ENCODE results near the gene FREM2.

The FREM2 gene

DNA sequence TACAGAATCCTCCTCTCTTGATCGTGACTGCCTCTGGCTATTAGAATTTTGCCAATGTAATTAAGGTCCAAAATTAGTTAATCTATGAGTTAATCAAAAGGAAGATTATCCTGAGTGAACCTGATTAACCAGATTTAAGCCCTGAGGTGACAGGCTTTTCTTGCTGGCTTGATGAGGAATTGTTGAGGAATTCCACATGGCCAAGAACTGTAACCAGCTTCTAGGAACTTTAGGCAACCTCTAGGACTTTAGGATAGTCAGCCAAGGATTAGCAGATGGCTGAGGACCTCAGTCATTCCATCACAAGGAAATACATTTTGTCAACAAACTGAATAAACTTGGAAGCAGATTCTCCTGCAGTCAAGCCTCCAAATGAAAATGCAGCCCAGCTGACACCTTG lies 219.0 kb downstream of the FREM2 start:
- no peak for DNase-seq
- H3K36me3 ChIP-seq, result no peaks in the 10 kb centered on the region

GRCh38 chr13:38908574-38908973 lies 221.7 kb downstream of the FREM2 start:
- no peak overlapping the region for H3K4me3 ChIP-seq
- H3K4me1 ChIP-seq, result no peaks in the 10 kb centered on the region
- H3K27me3 ChIP-seq, result no peaks in the 10 kb centered on the region
- no peak overlapping the region for H3K27ac ChIP-seq
- intact Hi-C loops (cut with DNase I; ENCODE audit: low total_unique reads), result no loop called here
- TF ChIP-seq, protein P1, sequence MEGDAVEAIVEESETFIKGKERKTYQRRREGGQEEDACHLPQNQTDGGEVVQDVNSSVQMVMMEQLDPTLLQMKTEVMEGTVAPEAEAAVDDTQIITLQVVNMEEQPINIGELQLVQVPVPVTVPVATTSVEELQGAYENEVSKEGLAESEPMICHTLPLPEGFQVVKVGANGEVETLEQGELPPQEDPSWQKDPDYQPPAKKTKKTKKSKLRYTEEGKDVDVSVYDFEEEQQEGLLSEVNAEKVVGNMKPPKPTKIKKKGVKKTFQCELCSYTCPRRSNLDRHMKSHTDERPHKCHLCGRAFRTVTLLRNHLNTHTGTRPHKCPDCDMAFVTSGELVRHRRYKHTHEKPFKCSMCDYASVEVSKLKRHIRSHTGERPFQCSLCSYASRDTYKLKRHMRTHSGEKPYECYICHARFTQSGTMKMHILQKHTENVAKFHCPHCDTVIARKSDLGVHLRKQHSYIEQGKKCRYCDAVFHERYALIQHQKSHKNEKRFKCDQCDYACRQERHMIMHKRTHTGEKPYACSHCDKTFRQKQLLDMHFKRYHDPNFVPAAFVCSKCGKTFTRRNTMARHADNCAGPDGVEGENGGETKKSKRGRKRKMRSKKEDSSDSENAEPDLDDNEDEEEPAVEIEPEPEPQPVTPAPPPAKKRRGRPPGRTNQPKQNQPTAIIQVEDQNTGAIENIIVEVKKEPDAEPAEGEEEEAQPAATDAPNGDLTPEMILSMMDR (IDR thresholded peaks at IDR 0.05), result no peak
- DNase-seq, result no peak
- H3K9me3 ChIP-seq, result no peaks in the 10 kb centered on the region
- no peaks in the 10 kb centered on the region for H3K36me3 ChIP-seq

More for the DNA sequence above, 219.0 kb downstream of the FREM2 start:
- intact Hi-C loops (cut with DNase I; ENCODE audit: low total_unique reads), result no loop called here
- no peak overlapping the region for H3K27ac ChIP-seq
- no peak overlapping the region for H3K4me3 ChIP-seq
- no peaks in the 10 kb centered on the region for H3K27me3 ChIP-seq
- TF ChIP-seq, protein P1 (IDR thresholded peaks at IDR 0.05), result no peak
- H3K9me3 ChIP-seq, result no peaks in the 10 kb centered on the region
- no peaks in the 10 kb centered on the region for H3K4me1 ChIP-seq

DNA sequence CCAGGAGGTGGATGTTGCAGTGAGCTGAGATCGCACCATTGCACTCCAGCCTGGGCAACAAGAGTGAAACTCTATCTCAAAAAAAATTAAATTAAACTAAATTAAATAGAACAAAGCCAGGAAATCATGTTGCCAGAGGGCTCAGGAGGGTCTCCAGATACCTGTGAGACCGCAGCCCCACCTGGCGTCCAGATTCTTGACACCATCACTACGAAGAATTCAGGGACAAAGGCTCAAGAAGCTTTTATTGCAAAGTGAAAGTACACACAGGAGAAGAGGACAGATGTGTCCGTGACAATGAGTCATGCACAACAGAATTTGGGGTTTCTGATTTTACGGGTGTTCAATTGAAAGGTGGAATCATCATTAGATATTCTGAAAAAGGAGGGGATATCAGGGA lies 227.2 kb downstream of the FREM2 start:
- DNase-seq, result no peak
- TF ChIP-seq, protein P1 (IDR thresholded peaks at IDR 0.05), result no peak
- Histone ChIP-seq H3K4me3 (no peak overlapping the region), H3K9me3 (no peaks in the 10 kb centered on the region), H3K4me1 (no peaks in the 10 kb centered on the region), H3K27me3 (no peaks in the 10 kb centered on the region), H3K36me3 (no peaks in the 10 kb centered on the region), H3K27ac (no peak overlapping the region)
- intact Hi-C loops (cut with DNase I; ENCODE audit: low total_unique reads), result no loop called here

- intact Hi-C loops (cut with DNase I; ENCODE audit: low total_unique reads), result no loop called here
- TF ChIP-seq, protein P1 (IDR thresholded peaks at IDR 0.05), result no peak
- no peak for DNase-seq
- H3K4me1 ChIP-seq, result no peaks in the 10 kb centered on the region
- H3K27ac ChIP-seq, result no peak overlapping the region
- no peaks in the 10 kb centered on the region for H3K36me3 ChIP-seq
- no peak overlapping the region for H3K4me3 ChIP-seq
- no peaks in the 10 kb centered on the region for H3K9me3 ChIP-seq
- peaks cover 0 to 9% of the 10 kb centered on the region in 2 donors for H3K27me3 ChIP-seq
These were observed 234.2 kb downstream of the FREM2 start for GRCh38 chr13:38921081-38921480.

- intact Hi-C loops (cut with DNase I; ENCODE audit: low total_unique reads), result no loop called here
- Histone ChIP-seq H3K36me3 (no peaks in the 10 kb centered on the region), H3K27ac (no peak overlapping the region), H3K4me3 (no peak overlapping the region), H3K27me3 (peaks cover 0 to 9% of the 10 kb centered on the region in 2 donors), H3K9me3 (no peaks in the 10 kb centered on the region), H3K4me1 (no peaks in the 10 kb centered on the region)
- DNase-seq, result no peak
- TF ChIP-seq, protein P1 (IDR thresholded peaks at IDR 0.05), result no peak
These were observed 235.3 kb downstream of the FREM2 start for GRCh38 chr13:38922170-38922569.

GRCh38 chr13:38933786-38934185 lies 246.9 kb downstream of the FREM2 start:
- DNase-seq, result no peak
- no peaks in the 10 kb centered on the region for H3K4me1 ChIP-seq
- H3K27me3 ChIP-seq, result no peaks in the 10 kb centered on the region
- H3K9me3 ChIP-seq, result no peaks in the 10 kb centered on the region
- H3K36me3 ChIP-seq, result no peaks in the 10 kb centered on the region
- no peak overlapping the region for H3K27ac ChIP-seq
- TF ChIP-seq, protein P1 (IDR thresholded peaks at IDR 0.05), result no peak
- intact Hi-C loops (cut with DNase I; ENCODE audit: low total_unique reads), result no loop called here
- no peak overlapping the region for H3K4me3 ChIP-seq

Measured in tibial artery (tissue), 4 donors.